ENCODE measurements around the gene UEVLD. TPM values are rescaled to one million over a fixed set of nuclear protein-coding genes. Genes with fewer than 3 reads are reported as not detected.
A peak's percentile ranks its signal among the peaks of the same experiment; 100 is the strongest.

UEVLD gene
- total and polyA plus RNA-seq, 9 of the 15 experiments (the other 6 are each of a cell fraction or from before 2014, with no cell fraction given), result 4.7 to 12.6 (median 7.4) TPM

DNA sequence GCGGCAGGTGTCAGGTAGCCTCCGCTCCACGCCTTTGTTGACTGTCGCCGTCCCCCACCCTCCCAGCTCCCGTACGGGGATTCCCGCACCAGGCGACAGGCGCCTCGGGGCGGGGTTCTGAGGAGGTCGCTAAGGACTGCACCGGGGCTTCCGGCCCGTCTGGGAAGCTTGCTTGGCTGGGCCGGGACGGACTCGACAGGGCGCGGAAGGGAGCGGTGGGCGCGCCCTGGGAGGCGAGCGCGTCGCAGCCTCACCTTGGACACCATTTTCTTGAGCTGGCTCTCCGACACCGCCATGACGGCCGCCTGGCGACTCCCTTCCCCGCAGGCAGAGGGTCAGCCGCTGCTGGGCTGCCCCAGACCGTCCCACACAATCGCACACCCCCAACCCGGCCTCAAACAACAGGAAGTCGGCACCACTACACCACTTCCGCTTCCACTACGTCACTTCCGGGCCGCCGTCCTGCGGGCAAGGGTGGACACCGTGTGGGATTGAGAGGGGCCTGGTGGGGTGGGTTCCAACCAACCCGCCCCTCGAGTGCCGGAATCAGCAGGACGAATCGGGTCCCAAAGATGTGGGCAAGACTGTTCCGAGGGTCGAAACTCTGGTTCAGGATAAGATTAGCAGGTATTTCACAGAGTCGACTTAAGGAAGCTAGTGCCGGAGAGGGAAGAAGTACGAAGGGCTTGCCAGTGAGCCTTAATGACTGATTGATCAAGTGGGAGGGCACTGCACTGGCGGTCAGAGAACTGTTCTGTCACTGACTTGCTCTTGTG is 61.8 kb downstream of the UEVLD start, which contains the start of gene TSG101 (continued):
- TF ChIP-seq MYBL2 (IDR thresholded peaks at IDR 0.05; ENCODE audit: low read depth), result no peak
- TF ChIP-seq MYBL2 (CRISPR knock-in tag; IDR thresholded peaks at IDR 0.05; ENCODE audit: borderline replicate concordance), result no peak
- TF ChIP-seq, protein P1, sequence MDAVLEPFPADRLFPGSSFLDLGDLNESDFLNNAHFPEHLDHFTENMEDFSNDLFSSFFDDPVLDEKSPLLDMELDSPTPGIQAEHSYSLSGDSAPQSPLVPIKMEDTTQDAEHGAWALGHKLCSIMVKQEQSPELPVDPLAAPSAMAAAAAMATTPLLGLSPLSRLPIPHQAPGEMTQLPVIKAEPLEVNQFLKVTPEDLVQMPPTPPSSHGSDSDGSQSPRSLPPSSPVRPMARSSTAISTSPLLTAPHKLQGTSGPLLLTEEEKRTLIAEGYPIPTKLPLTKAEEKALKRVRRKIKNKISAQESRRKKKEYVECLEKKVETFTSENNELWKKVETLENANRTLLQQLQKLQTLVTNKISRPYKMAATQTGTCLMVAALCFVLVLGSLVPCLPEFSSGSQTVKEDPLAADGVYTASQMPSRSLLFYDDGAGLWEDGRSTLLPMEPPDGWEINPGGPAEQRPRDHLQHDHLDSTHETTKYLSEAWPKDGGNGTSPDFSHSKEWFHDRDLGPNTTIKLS (IDR thresholded peaks at IDR 0.05; ENCODE audit: borderline replicate concordance, low read depth), result peak; percentile 74; the same call in 1 of the 2 replicates
- TF ChIP-seq HMG20A (CRISPR knock-in tag; conservative IDR thresholded peaks at IDR 0.05), result no peak
- TF ChIP-seq FUS (optimal IDR thresholded peaks at IDR 0.05; ENCODE audit: low read depth, low read length), result no peak
- TF ChIP-seq KLF1 (tag; IDR thresholded peaks at IDR 0.05), result peak; percentile 89
- TF ChIP-seq, protein P2, sequence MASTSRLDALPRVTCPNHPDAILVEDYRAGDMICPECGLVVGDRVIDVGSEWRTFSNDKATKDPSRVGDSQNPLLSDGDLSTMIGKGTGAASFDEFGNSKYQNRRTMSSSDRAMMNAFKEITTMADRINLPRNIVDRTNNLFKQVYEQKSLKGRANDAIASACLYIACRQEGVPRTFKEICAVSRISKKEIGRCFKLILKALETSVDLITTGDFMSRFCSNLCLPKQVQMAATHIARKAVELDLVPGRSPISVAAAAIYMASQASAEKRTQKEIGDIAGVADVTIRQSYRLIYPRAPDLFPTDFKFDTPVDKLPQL (IDR thresholded peaks at IDR 0.05; ENCODE audit: extremely low read depth, insufficient read length), result no peak
- TF ChIP-seq CSDE1 (IDR thresholded peaks at IDR 0.05), result 0 out of 4 replicates have a peak, but pooled peaks of 1 of the 2 experiments have one; percentile 29
- TF ChIP-seq, protein P3, sequence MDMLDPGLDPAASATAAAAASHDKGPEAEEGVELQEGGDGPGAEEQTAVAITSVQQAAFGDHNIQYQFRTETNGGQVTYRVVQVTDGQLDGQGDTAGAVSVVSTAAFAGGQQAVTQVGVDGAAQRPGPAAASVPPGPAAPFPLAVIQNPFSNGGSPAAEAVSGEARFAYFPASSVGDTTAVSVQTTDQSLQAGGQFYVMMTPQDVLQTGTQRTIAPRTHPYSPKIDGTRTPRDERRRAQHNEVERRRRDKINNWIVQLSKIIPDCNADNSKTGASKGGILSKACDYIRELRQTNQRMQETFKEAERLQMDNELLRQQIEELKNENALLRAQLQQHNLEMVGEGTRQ (CRISPR knock-in tag; IDR thresholded peaks at IDR 0.05), result no peak
- TF ChIP-seq ZNF184 (CRISPR knock-in tag; IDR thresholded peaks at IDR 0.05), result no peak
- TF ChIP-seq, protein P4, sequence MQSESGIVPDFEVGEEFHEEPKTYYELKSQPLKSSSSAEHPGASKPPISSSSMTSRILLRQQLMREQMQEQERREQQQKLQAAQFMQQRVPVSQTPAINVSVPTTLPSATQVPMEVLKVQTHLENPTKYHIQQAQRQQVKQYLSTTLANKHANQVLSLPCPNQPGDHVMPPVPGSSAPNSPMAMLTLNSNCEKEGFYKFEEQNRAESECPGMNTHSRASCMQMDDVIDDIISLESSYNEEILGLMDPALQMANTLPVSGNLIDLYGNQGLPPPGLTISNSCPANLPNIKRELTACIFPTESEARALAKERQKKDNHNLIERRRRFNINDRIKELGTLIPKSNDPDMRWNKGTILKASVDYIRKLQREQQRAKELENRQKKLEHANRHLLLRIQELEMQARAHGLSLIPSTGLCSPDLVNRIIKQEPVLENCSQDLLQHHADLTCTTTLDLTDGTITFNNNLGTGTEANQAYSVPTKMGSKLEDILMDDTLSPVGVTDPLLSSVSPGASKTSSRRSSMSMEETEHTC (IDR thresholded peaks at IDR 0.05), result peak; percentile 7; the same call in 1 of the 2 replicates
- no peak for TF ChIP-seq HINFP (tag; conservative IDR thresholded peaks at IDR 0.05; ENCODE audit: low read depth)
- peak; percentile 99 for TF ChIP-seq GABPA (tag; conservative IDR thresholded peaks at IDR 0.05; ENCODE audit: low read depth)
- peak; percentile 69; the same call in 1 of the 2 replicates for TF ChIP-seq TAF7 (tag; IDR thresholded peaks at IDR 0.05)
- no peak for TF ChIP-seq STAT5A (IDR thresholded peaks at IDR 0.05; ENCODE audit: borderline replicate concordance, low read length)
- peak; percentile 91 for TF ChIP-seq ELF2 (CRISPR knock-in tag; IDR thresholded peaks at IDR 0.05)
- no peak for TF ChIP-seq ZNF707 (CRISPR knock-in tag; conservative IDR thresholded peaks at IDR 0.05)
- TF ChIP-seq KLF13 (tag; IDR thresholded peaks at IDR 0.05; ENCODE audit: borderline replicate concordance, low read depth), result peak; percentile 67; the same call in 1 of the 2 replicates
- TF ChIP-seq LARP7 (IDR thresholded peaks at IDR 0.05), result 0 out of 2 replicates have a peak, but pooled peaks have one; percentile 5
- TF ChIP-seq ZNF23 (CRISPR knock-in tag; IDR thresholded peaks at IDR 0.05), result no peak
